Gastrocnemius medialis (tissue), 4 donors: ENCODE data around the gene CELSR2.

ENCODE experiments used
- CTCF ChIP-seq, 5 experiments: fragments of 450-650 bp in 3 of 5; fragments of 200-600 bp in 2 of 5; sonication (generic) in 2 of 5; IDR thresholded peaks in 4 of 5; conservative IDR thresholded peaks in 1 of 5; 1 replicate in 4 of 5; 2 replicates in 1 of 5; pipeline ENCODE4 v1.5.1; 2016 to 2019; ENCODE audit warnings: antibody characterized with exemption in 5 of 5, mild to moderate bottlenecking in 3 of 5, moderate library complexity in 3 of 5
- POLR2A ChIP-seq, 2 donors: fragments of 450-650 bp; IDR thresholded peaks; one replicate each; pipeline ENCODE4 v1.6.1; 2017; ENCODE audit warnings: antibody characterized with exemption in 2 of 2, mild to moderate bottlenecking in 2 of 2, moderate library complexity in 2 of 2

GRCh38 chr1:109208394-109208793 is 40.9 kb upstream of the CELSR2 start:
- TF ChIP-seq POLR2A (IDR thresholded peaks at IDR 0.05) (no peak), CTCF (IDR thresholded peaks at IDR 0.05 in 4 of 5, conservative IDR thresholded peaks at IDR 0.05 in 1 of 5) (no peak)
